Spinal cord (tissue), 10 donors: ENCODE data around the gene ZFP62. TPM values are rescaled to one million over a fixed set of nuclear protein-coding genes. Genes with fewer than 3 reads are reported as not detected.
"Not testable (repeated sequence)": the region's sequence is repeated elsewhere in the genome, so short reads cannot be mapped to it uniquely, and the experiment has no call there.

ENCODE experiments used
- DNase-seq, 6 donors: peaks; one replicate each; pipeline versions ENCODE4 v3.0.0 to v3.0.0-alpha.2; 2013 to 2015; ENCODE audit warnings: low spot score in 6 of 6, low read depth in 4 of 6
- H3K27ac ChIP-seq: one replicate; pipeline ENCODE4 v1.5.1; 2013; ENCODE audit warnings: low read depth, low read length, control low read depth
- H3K27me3 ChIP-seq: one replicate; pipeline ENCODE4 v1.6.1; 2013; ENCODE audit warnings: low read length; ENCODE audit not compliant: control insufficient read depth, insufficient read depth
- H3K36me3 ChIP-seq: one replicate; pipeline ENCODE4 v1.6.1; 2013; ENCODE audit warnings: low read length; ENCODE audit not compliant: control insufficient read depth, insufficient read depth
- H3K4me1 ChIP-seq: one replicate; pipeline ENCODE4 v1.6.1; 2013; ENCODE audit warnings: low read length; ENCODE audit not compliant: control insufficient read depth, insufficient read depth
- H3K4me3 ChIP-seq: one replicate; pipeline ENCODE4 v1.5.1; 2013; ENCODE audit warnings: low read depth, low read length, control low read depth
- H3K9me3 ChIP-seq: one replicate; pipeline ENCODE4 v1.6.1; 2013; ENCODE audit warnings: low read length; ENCODE audit not compliant: control insufficient read depth, insufficient read depth
- WGBS: methylation state at CpG from one replicate; pipeline ENCODE4 v1.1.5; 2013; ENCODE audit warnings: missing lambda C conversion rate; ENCODE audit not compliant: insufficient coverage; 5-methylcytosine and 5-hydroxymethylcytosine counted together
- polyA plus RNA-seq, 2 donors: library from polyadenylated mRNA; unstranded; fragments of 120-200 nt; gene quantifications; one replicate each; pipeline ENCODE4 v1.2.1, GENCODE V29; 2013; ENCODE audit not compliant: insufficient read length in 2 of 2
- total RNA-seq, 2 donors: library from RNA; depleted of rRNA in 1 of 2; stranded (reverse); fragments of 120-200 nt in 1 of 2; fragments of >200 nt in 1 of 2; gene quantifications; one replicate each; pipeline versions ENCODE4 v1.2.3 to v1.2.4, GENCODE V29; 2013 to 2014
- donor health status: healthy.

ZFP62 gene
- total and polyA plus RNA-seq, 4 donors: 34.1 to 46.2 (median 38.8) TPM

DNA sequence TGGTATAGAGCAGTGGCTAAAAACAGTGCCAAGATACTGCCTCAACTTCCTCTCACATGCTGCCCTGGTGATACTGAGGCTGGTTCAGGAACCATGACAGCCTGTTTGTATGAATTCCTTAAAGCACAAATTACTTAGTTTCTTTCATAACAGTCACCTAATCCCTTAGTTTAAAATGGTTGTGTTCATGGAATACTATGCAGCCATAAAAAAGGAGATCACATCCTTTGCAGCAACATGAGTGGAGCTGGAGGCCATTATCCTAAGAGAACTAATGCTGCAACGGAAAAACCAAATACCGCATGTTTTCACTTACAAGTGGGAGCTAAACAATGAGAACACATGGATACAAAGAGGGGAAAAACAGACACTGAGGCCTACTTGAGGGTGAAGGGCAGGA lies 21.8 kb downstream of the ZFP62 start:
- WGBS: 100% methylated on average over 2 of the region's 2 CpGs

DNA sequence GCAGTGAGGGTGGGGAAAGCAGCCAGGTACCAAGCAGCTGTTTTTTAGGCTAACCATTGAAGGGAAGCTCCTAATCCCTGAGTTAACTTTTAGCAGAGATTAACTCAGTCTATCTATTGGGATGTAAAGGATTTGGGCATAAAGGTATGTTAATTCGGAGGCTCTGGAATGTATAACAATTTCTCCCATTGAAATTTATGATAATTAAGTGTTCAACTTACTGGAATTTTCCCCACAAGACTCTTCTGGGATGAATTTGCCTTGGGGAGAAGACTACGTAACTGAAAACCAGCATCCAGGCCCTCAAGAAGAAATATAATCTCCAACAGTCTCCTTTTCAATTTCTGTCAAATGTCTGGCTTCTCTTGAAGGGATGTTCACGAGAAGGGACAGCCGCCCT lies 23.6 kb downstream of the ZFP62 start:
- Histone ChIP-seq H3K27me3 (no peaks in the 10 kb centered on the region), H3K4me1 (peaks cover 6% of the 10 kb centered on the region), H3K9me3 (no peaks in the 10 kb centered on the region), H3K36me3 (peaks cover 8% of the 10 kb centered on the region), H3K27ac (no peak overlapping the region), H3K4me3 (no peak overlapping the region)
- DNase-seq: no peak
- WGBS: 95% methylated on average over 2 of the region's 4 CpGs

More for the DNA sequence above, 21.8 kb downstream of the ZFP62 start:
- DNase-seq: no peak
- H3K27ac ChIP-seq: no peak overlapping the region
- no peaks in the 10 kb centered on the region for H3K9me3 ChIP-seq
- H3K4me1 ChIP-seq: no peaks in the 10 kb centered on the region
- no peaks in the 10 kb centered on the region for H3K27me3 ChIP-seq
- no peak overlapping the region for H3K4me3 ChIP-seq
- peaks cover 8% of the 10 kb centered on the region for H3K36me3 ChIP-seq

DNA sequence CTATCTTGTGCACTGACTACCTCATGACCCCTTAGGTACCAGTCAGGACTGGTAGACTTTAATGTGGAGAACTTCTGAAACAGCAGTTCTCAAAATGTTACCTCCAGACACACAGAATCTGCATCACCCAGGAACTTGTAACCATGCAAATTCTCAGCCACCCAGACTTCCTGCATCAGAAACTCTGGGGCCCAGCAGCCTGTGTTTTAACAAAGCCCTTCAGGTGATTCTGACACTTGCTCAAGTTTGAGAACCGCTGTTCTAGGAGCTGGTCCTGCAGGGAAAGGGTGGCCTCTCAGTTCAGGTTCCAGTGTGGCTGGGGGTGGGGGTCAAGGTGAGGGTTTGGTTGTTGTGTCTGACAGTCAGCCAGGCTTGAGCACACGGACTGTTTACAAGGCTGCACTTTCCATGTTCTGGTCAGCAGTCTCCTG lies 28.4 kb downstream of the ZFP62 start:
- peaks cover 10% of the 10 kb centered on the region for H3K36me3 ChIP-seq
- WGBS: 100% methylated on average over 1 of the region's 2 CpGs
- H3K27me3 ChIP-seq: no peaks in the 10 kb centered on the region
- no peak overlapping the region for H3K4me3 ChIP-seq
- peaks cover 25% of the 10 kb centered on the region for H3K4me1 ChIP-seq
- no peak for DNase-seq
- H3K27ac ChIP-seq: no peak overlapping the region
- H3K9me3 ChIP-seq: peaks cover 4% of the 10 kb centered on the region

DNA sequence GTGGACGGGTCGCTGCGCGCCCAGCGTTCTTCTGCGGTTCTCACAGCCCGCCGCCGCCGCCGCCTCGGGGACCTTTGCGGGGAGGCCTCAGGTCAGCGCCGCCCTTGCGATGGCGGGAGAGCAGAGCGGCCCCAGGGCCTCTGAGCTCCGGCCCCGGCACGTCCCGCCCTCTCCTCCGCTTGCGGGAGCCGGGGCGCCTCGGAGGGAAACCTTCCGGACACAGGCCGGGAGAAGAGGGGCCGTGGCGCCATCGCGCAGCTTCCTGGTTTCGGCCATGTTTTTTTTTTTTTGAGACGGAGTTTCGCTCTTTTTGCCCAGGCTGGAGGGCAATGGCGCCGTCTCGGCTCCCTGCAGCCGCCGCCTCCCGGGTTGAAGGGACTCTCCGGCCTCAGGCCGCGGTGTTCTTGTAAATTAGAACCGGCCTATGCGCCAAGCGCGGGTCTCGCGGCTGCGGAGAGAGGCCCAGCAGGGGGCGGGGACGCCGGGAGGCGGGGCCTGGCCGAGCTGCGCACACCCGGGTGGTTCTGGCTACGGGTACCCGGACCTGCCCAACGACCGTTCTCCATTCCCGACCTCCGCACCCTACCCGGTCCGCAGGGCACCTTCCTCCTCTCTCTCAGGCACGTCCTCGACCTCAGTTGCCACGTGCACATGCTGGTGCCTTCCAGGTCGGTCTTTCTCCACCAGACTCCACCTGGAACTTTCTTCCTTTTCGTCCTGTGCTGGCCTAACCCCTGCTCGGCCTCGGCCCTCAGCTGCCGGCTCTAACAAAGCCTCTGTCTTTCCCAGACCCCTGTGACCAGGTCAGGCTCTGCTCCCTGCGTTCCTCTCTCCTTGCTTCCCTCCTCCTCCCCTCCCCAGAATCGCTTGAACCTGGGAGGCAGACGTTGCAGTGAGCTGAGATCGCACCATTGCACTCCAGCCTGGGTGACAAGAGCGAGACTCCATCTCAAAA lies 29.7 kb downstream of the ZFP62 start:
- Histone ChIP-seq H3K4me1 (peaks cover 25% of the 10 kb centered on the region), H3K4me3 (peak overlapping the region; percentile 79), H3K36me3 (peaks cover 10% of the 10 kb centered on the region), H3K27ac (peak overlapping the region; percentile 96), H3K27me3 (no peaks in the 10 kb centered on the region), H3K9me3 (peaks cover 4% of the 10 kb centered on the region)
- WGBS: 1% methylated on average over 80 of the region's 80 CpGs
- DNase-seq: peak; percentile 44 to 92 (median 64)

DNA sequence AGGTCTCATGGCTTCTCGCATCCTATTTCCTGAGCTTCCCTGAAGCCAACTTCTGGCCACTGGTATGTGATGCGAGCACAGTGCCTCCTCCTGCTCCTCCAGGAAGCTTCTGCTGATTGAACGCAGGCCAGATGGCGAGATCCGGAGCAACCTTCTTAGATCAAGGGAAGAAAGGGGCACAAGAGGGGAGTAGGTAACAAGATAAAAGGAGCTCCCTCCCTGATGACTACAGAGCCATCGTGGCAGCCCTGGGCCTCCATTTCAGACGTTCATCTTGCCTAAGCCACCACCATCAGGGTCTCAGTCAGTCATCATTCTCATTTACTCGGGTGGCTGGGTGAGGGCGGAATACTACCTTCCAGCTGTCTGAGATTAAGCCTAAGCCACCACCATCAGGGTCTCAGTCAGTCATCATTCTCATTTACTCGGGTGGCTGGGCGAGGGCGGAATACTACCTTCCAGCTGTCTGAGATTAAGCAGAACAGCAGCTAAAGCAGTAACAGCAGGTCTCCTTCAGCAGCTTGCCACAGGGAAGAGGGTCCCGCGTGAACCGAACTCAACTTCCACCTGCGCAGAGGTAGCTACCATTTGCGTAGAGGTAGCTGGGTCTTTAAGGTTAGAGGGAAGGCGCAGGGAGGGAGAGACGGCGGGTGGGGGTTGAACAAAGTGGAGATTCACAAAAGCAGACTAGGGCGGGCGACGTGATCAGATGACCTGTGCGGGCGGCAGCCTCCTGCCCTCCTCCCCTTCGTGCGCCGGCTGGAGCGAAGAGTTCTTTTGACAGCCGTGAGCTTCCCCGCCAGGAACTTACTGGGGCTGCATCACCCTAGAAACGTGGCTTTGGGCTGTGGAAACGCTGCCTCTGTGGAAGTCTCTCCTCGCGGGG lies 30.6 kb downstream of the ZFP62 start:
- Histone ChIP-seq H3K4me3 (peak overlapping the region; percentile 79), H3K27ac (peak overlapping the region; percentile 96), H3K27me3 (no peaks in the 10 kb centered on the region), H3K36me3 (peaks cover 4% of the 10 kb centered on the region), H3K4me1 (peaks cover 25% of the 10 kb centered on the region), H3K9me3 (peaks cover 4% of the 10 kb centered on the region)
- WGBS: 33% methylated on average over 34 of the region's 35 CpGs
- peak in 2 of 6 donors; percentile 15 to 84 for DNase-seq

DNA sequence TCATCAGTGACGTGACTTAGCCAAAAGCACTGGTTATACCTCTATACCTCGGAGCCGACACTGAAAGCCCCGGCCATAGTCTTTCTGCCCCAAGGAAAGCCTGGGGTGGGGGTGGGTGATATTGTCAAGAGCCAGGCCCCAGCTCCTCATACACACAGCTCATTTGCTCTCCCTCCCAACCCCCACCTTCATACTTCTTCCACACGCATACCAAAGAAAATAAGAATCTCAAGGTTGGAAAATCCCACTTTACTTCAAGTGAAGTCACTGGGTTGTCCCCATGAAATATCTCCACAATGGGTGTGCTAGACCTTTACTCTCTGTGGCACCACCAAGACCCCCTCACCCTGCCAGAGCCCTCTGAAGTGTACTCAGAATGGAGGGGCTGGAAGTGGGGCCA lies 31.4 kb downstream of the ZFP62 start:
- Histone ChIP-seq H3K27me3 (no peaks in the 10 kb centered on the region), H3K27ac (no peak overlapping the region), H3K4me1 (peaks cover 28% of the 10 kb centered on the region), H3K4me3 (no peak overlapping the region), H3K36me3 (peaks cover 4% of the 10 kb centered on the region), H3K9me3 (peaks cover 4% of the 10 kb centered on the region)
- DNase-seq: no peak
- 100% methylated on average over 1 of the region's 5 CpGs for whole genome bisulfite sequencing

DNA sequence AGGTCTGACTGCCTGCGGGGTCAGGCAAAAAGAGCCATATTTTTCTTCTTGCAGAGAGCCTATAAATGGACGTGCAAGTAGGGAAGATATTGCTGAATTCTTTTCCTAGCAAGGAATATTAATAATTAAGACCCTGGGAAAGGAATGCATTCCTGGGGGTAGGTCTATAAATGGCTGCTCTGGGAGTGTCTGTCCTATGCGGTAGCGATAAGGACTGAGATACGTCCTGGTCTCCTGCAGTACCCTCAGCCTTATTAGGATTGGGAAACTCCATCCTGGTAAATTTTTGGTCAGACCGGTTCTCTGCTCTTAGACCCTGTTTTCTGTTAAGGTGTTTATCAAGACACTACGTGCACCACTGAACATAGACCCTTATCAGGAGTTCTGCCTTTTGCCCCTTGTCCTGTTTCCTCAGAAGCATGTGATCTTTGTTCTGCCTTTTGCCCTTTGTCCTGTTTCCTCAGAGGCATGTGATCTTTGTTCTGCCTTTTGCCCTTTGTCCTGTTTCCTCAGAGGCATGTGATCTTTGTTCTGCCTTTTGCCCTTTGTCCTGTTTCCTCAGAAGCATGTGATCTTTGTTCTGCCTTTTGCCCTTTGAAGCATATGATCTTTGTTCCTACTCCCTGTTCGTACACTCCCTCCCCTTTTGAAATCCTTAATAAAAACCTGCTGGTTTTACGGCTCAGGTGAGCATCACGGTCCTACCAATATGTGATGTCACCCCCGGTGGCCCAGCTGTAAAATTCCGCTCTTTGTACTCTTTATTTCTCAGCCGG lies 32.1 kb downstream of the ZFP62 start:
- not testable (repeated sequence) for H3K27ac ChIP-seq, H3K27me3 ChIP-seq, DNase-seq, H3K9me3 ChIP-seq, H3K4me3 ChIP-seq, H3K36me3 ChIP-seq
- peaks cover 28% of the 10 kb centered on the region for H3K4me1 ChIP-seq
- 85% methylated on average over 5 of the region's 13 CpGs for WGBS

DNA sequence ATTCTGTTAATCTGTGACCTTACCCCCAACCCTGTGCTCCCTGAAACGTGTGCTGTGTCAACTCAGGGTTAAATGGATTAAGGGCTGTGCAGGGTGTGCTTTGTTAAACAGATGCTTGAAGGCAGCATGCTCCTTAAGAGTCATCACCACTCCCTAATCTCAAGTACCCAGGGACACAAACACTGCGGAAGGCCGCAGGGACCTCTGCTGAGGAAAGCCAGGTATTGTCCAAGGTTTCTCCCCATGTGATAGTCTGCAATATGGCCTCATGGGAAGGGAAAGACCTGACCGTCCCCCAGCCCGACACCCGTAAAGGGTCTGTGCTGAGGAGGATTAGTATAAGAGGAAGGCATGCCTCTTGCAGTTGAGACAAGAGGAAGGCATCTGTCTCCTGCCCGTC lies 33.7 kb downstream of the ZFP62 start:
- not testable (repeated sequence) for H3K27ac ChIP-seq, H3K36me3 ChIP-seq, H3K9me3 ChIP-seq, H3K27me3 ChIP-seq, H3K4me3 ChIP-seq, DNase-seq
- H3K4me1 ChIP-seq: peaks cover 22% of the 10 kb centered on the region
- WGBS: 100% methylated on average over 1 of the region's 7 CpGs
